ENCODE results near the gene OVCH1. TPM values are rescaled to one million over a fixed set of nuclear protein-coding genes. Genes with fewer than 3 reads are reported as not detected.
"Not testable (repeated sequence)": the region's sequence is repeated elsewhere in the genome, so short reads cannot be mapped to it uniquely, and the experiment has no call there.

Gene OVCH1
- total RNA-seq, 5 donors from 2014 or later (not counting 1 experiment from before 2014, with no cell fraction given), result not detected

- no peaks in the 10 kb centered on the region for H3K36me3 Mint-ChIP-seq
- H3K4me1 ChIP-seq (ENCODE audit: control insufficient read depth in 1 of 2, extremely low read depth in 1 of 2, insufficient read depth in 2 of 2, low read length in 2 of 2), result no peaks in the 10 kb centered on the region
- H3K4me3 Mint-ChIP-seq, result no peak overlapping the region
- POLR2A ChIA-PET, result no interaction called here
- no peaks in the 10 kb centered on the region for H3K9me3 Mint-ChIP-seq
- 100% methylated on average over 1 of the region's 2 CpGs for WGBS (ENCODE audit: insufficient coverage)
- CTCF ChIA-PET, result no interaction called here
- no peak overlapping the region for H3K27ac Mint-ChIP-seq
- no peak overlapping the region for H3K27ac ChIP-seq (ENCODE audit: low read length)
- H3K27me3 Mint-ChIP-seq, result peaks cover 4 to 21% of the 10 kb centered on the region in 2 donors
- no peaks in the 10 kb centered on the region for H3K4me1 Mint-ChIP-seq
- no peaks in the 10 kb centered on the region for H3K9me3 ChIP-seq
- H3K27me3 ChIP-seq (replicated peaks in 1 of 2; ENCODE audit: control insufficient read depth in 2 of 2, extremely low read depth in 1 of 2, insufficient read depth in 2 of 2, low read length in 1 of 2), result no peaks in the 10 kb centered on the region
- no peak overlapping the region for H3K4me3 ChIP-seq (ENCODE audit: control insufficient read depth in 1 of 2, extremely low read depth in 1 of 2, low read length in 1 of 2)
- DNase-seq (no peak), ATAC-seq (replicated peaks in 1 of 4) (no peak)
- H3K36me3 ChIP-seq (ENCODE audit: control insufficient read depth in 2 of 2, extremely low read depth in 1 of 2, insufficient read depth in 1 of 2, low read length in 1 of 2), result no peaks in the 10 kb centered on the region
These were observed 50.1 kb downstream of the OVCH1 start for GRCh38 chr12:29447285-29447975.

GRCh38 chr12:29439506-29439905 lies 58.0 kb downstream of the OVCH1 start:
- Histone ChIP-seq H3K27ac (ENCODE audit: low read length) (no peak overlapping the region), H3K9me3 (no peaks in the 10 kb centered on the region), H3K4me3 (ENCODE audit: control insufficient read depth in 1 of 2, extremely low read depth in 1 of 2, low read length in 1 of 2) (no peak overlapping the region), H3K36me3 (ENCODE audit: control insufficient read depth in 2 of 2, extremely low read depth in 1 of 2, insufficient read depth in 1 of 2, low read length in 1 of 2) (no peaks in the 10 kb centered on the region), H3K27me3 (replicated peaks in 1 of 2; ENCODE audit: control insufficient read depth in 2 of 2, extremely low read depth in 1 of 2, insufficient read depth in 2 of 2, low read length in 1 of 2) (no peaks in the 10 kb centered on the region), H3K4me1 (ENCODE audit: control insufficient read depth in 1 of 2, extremely low read depth in 1 of 2, insufficient read depth in 2 of 2, low read length in 2 of 2) (no peaks in the 10 kb centered on the region)
- Mint-ChIP-seq H3K36me3 (no peaks in the 10 kb centered on the region), H3K9me3 (peaks cover 0 to 5% (median 0%) of the 10 kb centered on the region in 3 donors), H3K4me1 (no peaks in the 10 kb centered on the region), H3K27ac (no peak overlapping the region), H3K4me3 (no peak overlapping the region), H3K27me3 (peaks cover 14 to 15% of the 10 kb centered on the region in 2 donors)
- WGBS (ENCODE audit: insufficient coverage), result 68% methylated on average over 2 of the region's 4 CpGs
- ChIA-PET POLR2A (interaction anchor here in 1 of 2 donors (0.6 kb wide), 1 partner anchor 1293 kb away, joined by 8 read pairs; no protein-coding TSS in a partner anchor), CTCF (no interaction called here)
- DNase-seq (no peak), ATAC-seq (replicated peaks in 1 of 4) (no peak)

- H3K4me1 ChIP-seq (ENCODE audit: control insufficient read depth in 1 of 2, extremely low read depth in 1 of 2, insufficient read depth in 2 of 2, low read length in 2 of 2), result no peaks in the 10 kb centered on the region
- Mint-ChIP-seq H3K4me3 (no peak overlapping the region), H3K36me3 (no peaks in the 10 kb centered on the region), H3K27me3 (peaks cover 15 to 16% of the 10 kb centered on the region in 2 donors), H3K4me1 (no peaks in the 10 kb centered on the region), H3K27ac (no peak overlapping the region), H3K9me3 (peaks cover 0 to 5% (median 0%) of the 10 kb centered on the region in 3 donors)
- H3K9me3 ChIP-seq, result no peaks in the 10 kb centered on the region
- H3K27ac ChIP-seq (ENCODE audit: low read length), result no peak overlapping the region
- ChIA-PET POLR2A (interaction anchor here in 1 of 2 donors (0.6 kb wide), 1 partner anchor 1294 kb away, joined by 8 read pairs; no protein-coding TSS in a partner anchor), CTCF (no interaction called here)
- H3K36me3 ChIP-seq (ENCODE audit: control insufficient read depth in 2 of 2, extremely low read depth in 1 of 2, insufficient read depth in 1 of 2, low read length in 1 of 2), result no peaks in the 10 kb centered on the region
- 8% methylated on average over 1 of the region's 1 CpG for WGBS (ENCODE audit: insufficient coverage)
- ATAC-seq (replicated peaks in 1 of 4) (no peak), DNase-seq (no peak)
- no peaks in the 10 kb centered on the region for H3K27me3 ChIP-seq (replicated peaks in 1 of 2; ENCODE audit: control insufficient read depth in 2 of 2, extremely low read depth in 1 of 2, insufficient read depth in 2 of 2, low read length in 1 of 2)
- H3K4me3 ChIP-seq (ENCODE audit: control insufficient read depth in 1 of 2, extremely low read depth in 1 of 2, low read length in 1 of 2), result no peak overlapping the region
These were observed 58.6 kb downstream of the OVCH1 start for GRCh38 chr12:29438752-29439408.

GRCh38 chr12:29437575-29437974 lies 59.9 kb downstream of the OVCH1 start:
- peaks cover 17 to 24% of the 10 kb centered on the region in 2 donors for H3K27me3 Mint-ChIP-seq
- Histone ChIP-seq H3K27me3 (replicated peaks in 1 of 2; ENCODE audit: control insufficient read depth in 2 of 2, extremely low read depth in 1 of 2, insufficient read depth in 2 of 2, low read length in 1 of 2) (no peaks in the 10 kb centered on the region), H3K36me3 (ENCODE audit: control insufficient read depth in 2 of 2, extremely low read depth in 1 of 2, insufficient read depth in 1 of 2, low read length in 1 of 2) (no peaks in the 10 kb centered on the region), H3K9me3 (no peaks in the 10 kb centered on the region), H3K27ac (ENCODE audit: low read length) (no peak overlapping the region), H3K4me1 (ENCODE audit: control insufficient read depth in 1 of 2, extremely low read depth in 1 of 2, insufficient read depth in 2 of 2, low read length in 2 of 2) (no peaks in the 10 kb centered on the region), H3K4me3 (ENCODE audit: control insufficient read depth in 1 of 2, extremely low read depth in 1 of 2, low read length in 1 of 2) (no peak overlapping the region)
- DNase-seq, result no peak
- no peak for ATAC-seq (replicated peaks in 1 of 4)
- H3K36me3 Mint-ChIP-seq, result no peaks in the 10 kb centered on the region
- H3K9me3 Mint-ChIP-seq, result peaks cover 0 to 5% (median 0%) of the 10 kb centered on the region in 3 donors
- ChIA-PET CTCF (no interaction called here), POLR2A (no interaction called here)
- H3K27ac Mint-ChIP-seq, result no peak overlapping the region
- no peaks in the 10 kb centered on the region for H3K4me1 Mint-ChIP-seq
- no peak overlapping the region for H3K4me3 Mint-ChIP-seq

- H3K9me3 ChIP-seq, DNase-seq: not testable (repeated sequence)
These were observed 60.7 kb downstream of the OVCH1 start for GRCh38 chr12:29436815-29437214.

GRCh38 chr12:29431513-29431912 lies 66.0 kb downstream of the OVCH1 start:
- Histone ChIP-seq H3K27ac (ENCODE audit: low read length) (no peak overlapping the region), H3K27me3 (replicated peaks in 1 of 2; ENCODE audit: control insufficient read depth in 2 of 2, extremely low read depth in 1 of 2, insufficient read depth in 2 of 2, low read length in 1 of 2) (peaks cover 0 to 4% of the 10 kb centered on the region in 2 experiments), H3K4me1 (ENCODE audit: control insufficient read depth in 1 of 2, extremely low read depth in 1 of 2, insufficient read depth in 2 of 2, low read length in 2 of 2) (no peaks in the 10 kb centered on the region), H3K36me3 (ENCODE audit: control insufficient read depth in 2 of 2, extremely low read depth in 1 of 2, insufficient read depth in 1 of 2, low read length in 1 of 2) (no peaks in the 10 kb centered on the region), H3K9me3 (no peaks in the 10 kb centered on the region), H3K4me3 (ENCODE audit: control insufficient read depth in 1 of 2, extremely low read depth in 1 of 2, low read length in 1 of 2) (no peak overlapping the region)
- no CpG with 5 or more reads among the region's 3 CpGs for WGBS (ENCODE audit: insufficient coverage)
- Mint-ChIP-seq H3K4me1 (peaks cover 2 to 7% (median 2%) of the 10 kb centered on the region in 3 donors), H3K4me3 (no peak overlapping the region), H3K36me3 (no peaks in the 10 kb centered on the region), H3K9me3 (peaks cover 0 to under 1% (median 0%) of the 10 kb centered on the region in 3 donors), H3K27me3 (peaks cover 11 to 16% of the 10 kb centered on the region in 2 donors), H3K27ac (no peak overlapping the region)
- POLR2A ChIA-PET, result interaction anchor here in 1 of 2 donors (0.5 kb wide), 1 partner anchor 133 kb away, joined by 9 read pairs; no protein-coding TSS in a partner anchor
- DNase-seq (no peak), ATAC-seq (replicated peaks in 1 of 4) (no peak)
- CTCF ChIA-PET, result no interaction called here

More at GRCh38 chr12:29436815-29437214, 60.7 kb downstream of the OVCH1 start:
- H3K4me3 ChIP-seq (ENCODE audit: control insufficient read depth in 1 of 2, extremely low read depth in 1 of 2, low read length in 1 of 2); H3K4me1 ChIP-seq (ENCODE audit: control insufficient read depth in 1 of 2, extremely low read depth in 1 of 2, insufficient read depth in 2 of 2, low read length in 2 of 2); ATAC-seq (replicated peaks in 1 of 4); H3K27me3 ChIP-seq (replicated peaks in 1 of 2; ENCODE audit: control insufficient read depth in 2 of 2, extremely low read depth in 1 of 2, insufficient read depth in 2 of 2, low read length in 1 of 2); H3K27ac Mint-ChIP-seq; CTCF ChIA-PET; POLR2A ChIA-PET; H3K4me1 Mint-ChIP-seq; H3K36me3 Mint-ChIP-seq; H3K4me3 Mint-ChIP-seq; H3K36me3 ChIP-seq (ENCODE audit: control insufficient read depth in 2 of 2, extremely low read depth in 1 of 2, insufficient read depth in 1 of 2, low read length in 1 of 2); H3K9me3 Mint-ChIP-seq; H3K27ac ChIP-seq (ENCODE audit: low read length): not testable (repeated sequence)
- WGBS (ENCODE audit: insufficient coverage), result 85% methylated on average over 8 of the region's 10 CpGs
- peaks cover 23 to 28% of the 10 kb centered on the region in 2 donors for H3K27me3 Mint-ChIP-seq
